ENCODE data around the gene FRAS1. TPM values are rescaled to one million over a fixed set of nuclear protein-coding genes. Genes with fewer than 3 reads are reported as not detected.

FRAS1 gene
- total and polyA plus RNA-seq, 2 donors (not counting 1 experiment from before 2014, with no cell fraction given), result 0.03 to 0.12 TPM

GRCh38 chr4:78032929-78033328, 24.2 kb upstream of the FRAS1 start:
- Histone ChIP-seq H3K9me3 (ENCODE audit: control extremely low read depth in 1 of 3, control insufficient read depth in 2 of 3, insufficient read depth in 1 of 3, low read length in 2 of 3) (no peaks in the 10 kb centered on the region), H3K79me2 (ENCODE audit: control insufficient read depth, insufficient read depth, low read length) (no peaks in the 10 kb centered on the region), H3K4me3 (ENCODE audit: control extremely low read depth in 1 of 5, extremely low read depth in 1 of 5, insufficient read depth in 1 of 5, low read depth in 2 of 5, low read length in 4 of 5) (no peak overlapping the region), H3K9ac (ENCODE audit: low read length) (no peak overlapping the region), H3K4me2 (replicated peaks; ENCODE audit: low read depth, low read length, poor library complexity, severe bottlenecking) (no peak overlapping the region), H3K36me3 (replicated peaks in 1 of 2; ENCODE audit: control extremely low read depth in 1 of 2, control insufficient read depth in 1 of 2, extremely low read depth in 1 of 2, insufficient read depth in 2 of 2, low read length in 1 of 2) (no peaks in the 10 kb centered on the region), H3K27me3 (replicated peaks in 1 of 4; ENCODE audit: control extremely low read depth in 1 of 4, control insufficient read depth in 3 of 4, insufficient read depth in 4 of 4, low read length in 3 of 4) (no peaks in the 10 kb centered on the region), H2AFZ (ENCODE audit: insufficient read depth, low read depth, low read length, poor library complexity, severe bottlenecking) (no peak overlapping the region), H4K20me1 (ENCODE audit: control insufficient read depth, insufficient read depth, low read length, poor library complexity, severe bottlenecking) (no peaks in the 10 kb centered on the region), H3K27ac (ENCODE audit: low read length in 2 of 2) (no peak overlapping the region), H3K4me1 (ENCODE audit: control insufficient read depth in 2 of 2, insufficient read depth in 2 of 2, low read length in 2 of 2) (no peaks in the 10 kb centered on the region)
- peaks cover 32% of the 10 kb centered on the region for H3K27me3 Mint-ChIP-seq
- H3K9me3 Mint-ChIP-seq (ENCODE audit: insufficient read depth), result no peaks in the 10 kb centered on the region
- DNase-seq, result no peak
- no peak for ATAC-seq (ENCODE audit: low read depth)
- ChIA-PET POLR2A (no interaction called here), CTCF (no interaction called here)
- intact Hi-C loops (cut with micrococcal nuclease), result no loop called here
- no peaks in the 10 kb centered on the region for H3K4me1 Mint-ChIP-seq
- no peak overlapping the region for H3K27ac Mint-ChIP-seq
- no peak overlapping the region for H3K4me3 Mint-ChIP-seq
- TF ChIP-seq CTCF (IDR thresholded peaks at IDR 0.05) (no peak), EZH2 (IDR thresholded peaks at IDR 0.05; ENCODE audit: borderline replicate concordance, insufficient read depth, low read depth, low read length, poor library complexity, severe bottlenecking) (no peak)
- 50% methylated on average over 1 of the region's 1 CpG for WGBS (ENCODE audit: insufficient coverage)

- Histone ChIP-seq H3K9ac (ENCODE audit: low read length) (no peak overlapping the region), H3K79me2 (ENCODE audit: control insufficient read depth, insufficient read depth, low read length) (no peaks in the 10 kb centered on the region), H3K4me2 (replicated peaks; ENCODE audit: low read depth, low read length, poor library complexity, severe bottlenecking) (no peak overlapping the region), H3K36me3 (replicated peaks in 1 of 2; ENCODE audit: control extremely low read depth in 1 of 2, control insufficient read depth in 1 of 2, extremely low read depth in 1 of 2, insufficient read depth in 2 of 2, low read length in 1 of 2) (no peaks in the 10 kb centered on the region), H3K9me3 (ENCODE audit: control extremely low read depth in 1 of 3, control insufficient read depth in 2 of 3, insufficient read depth in 1 of 3, low read length in 2 of 3) (no peaks in the 10 kb centered on the region), H3K27me3 (replicated peaks in 1 of 4; ENCODE audit: control extremely low read depth in 1 of 4, control insufficient read depth in 3 of 4, insufficient read depth in 4 of 4, low read length in 3 of 4) (no peaks in the 10 kb centered on the region), H2AFZ (ENCODE audit: insufficient read depth, low read depth, low read length, poor library complexity, severe bottlenecking) (no peak overlapping the region), H4K20me1 (ENCODE audit: control insufficient read depth, insufficient read depth, low read length, poor library complexity, severe bottlenecking) (no peaks in the 10 kb centered on the region), H3K4me3 (ENCODE audit: control extremely low read depth in 1 of 5, extremely low read depth in 1 of 5, insufficient read depth in 1 of 5, low read depth in 2 of 5, low read length in 4 of 5) (no peak overlapping the region), H3K27ac (ENCODE audit: low read length in 2 of 2) (no peak overlapping the region), H3K4me1 (ENCODE audit: control insufficient read depth in 2 of 2, insufficient read depth in 2 of 2, low read length in 2 of 2) (no peaks in the 10 kb centered on the region)
- Mint-ChIP-seq H3K27ac (no peak overlapping the region), H3K9me3 (ENCODE audit: insufficient read depth) (no peaks in the 10 kb centered on the region), H3K4me3 (no peak overlapping the region), H3K4me1 (no peaks in the 10 kb centered on the region), H3K27me3 (peaks cover 34% of the 10 kb centered on the region)
- DNase-seq (no peak), ATAC-seq (ENCODE audit: low read depth) (no peak)
- TF ChIP-seq EZH2 (IDR thresholded peaks at IDR 0.05; ENCODE audit: borderline replicate concordance, insufficient read depth, low read depth, low read length, poor library complexity, severe bottlenecking) (no peak), CTCF (IDR thresholded peaks at IDR 0.05) (no peak)
- ChIA-PET CTCF (no interaction called here), POLR2A (no interaction called here)
- intact Hi-C loops (cut with micrococcal nuclease), result no loop called here
These were observed 23.3 kb upstream of the FRAS1 start for GRCh38 chr4:78033861-78034260.
